ENCODE results near the gene CEP63.

DNA sequence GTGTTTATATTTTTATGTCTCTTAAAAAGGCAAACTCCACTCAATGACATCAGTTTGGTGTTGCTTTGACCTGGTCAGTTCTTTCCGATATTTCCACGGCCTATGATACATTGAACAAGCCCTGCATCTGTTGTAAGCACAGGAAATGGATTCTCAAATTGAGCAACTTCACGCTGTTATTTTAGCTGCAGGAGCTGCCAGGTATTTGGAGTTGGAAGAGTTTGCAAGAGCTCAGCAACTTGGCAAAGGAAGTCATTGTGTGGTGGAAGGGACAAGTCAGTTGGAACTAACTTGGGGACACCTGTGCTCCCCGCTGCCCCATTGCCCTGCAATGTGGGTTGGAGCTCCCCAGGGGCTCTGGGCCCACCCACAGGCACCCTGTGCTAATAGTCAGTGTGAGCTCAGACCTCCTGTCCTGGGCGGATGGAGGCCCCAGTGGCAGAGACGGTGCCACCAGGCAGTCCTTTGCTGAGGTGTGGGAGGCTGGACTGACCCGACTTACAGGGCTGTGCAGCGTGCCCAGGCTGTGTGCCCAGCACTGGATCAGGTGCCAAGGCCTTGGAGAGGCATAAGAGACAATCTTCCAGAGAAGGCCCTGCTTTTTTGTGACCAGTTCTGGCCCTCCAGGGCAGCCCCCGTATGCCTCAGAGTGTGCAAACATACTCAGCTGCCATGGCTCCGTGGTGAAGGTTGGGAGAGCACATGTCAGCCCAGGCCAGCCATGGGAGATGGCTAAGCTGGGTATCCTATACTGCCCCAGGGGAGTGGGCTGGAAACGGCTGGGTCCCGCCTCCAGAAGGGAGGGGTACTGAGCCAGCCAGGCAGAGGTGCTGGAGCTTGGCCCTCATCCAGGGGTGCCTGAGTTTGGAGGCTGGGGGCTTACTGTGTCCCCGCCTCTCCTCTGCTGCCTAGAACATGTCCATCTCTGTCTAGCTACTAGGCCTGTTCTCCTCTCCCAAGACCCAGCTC is 121.5 kb downstream of the CEP63 start:
- TF ChIP-seq EZH2 (IDR thresholded peaks at IDR 0.05; ENCODE audit: borderline replicate concordance, insufficient read depth, low read length, poor library complexity, severe bottlenecking) = no peak
- no peak for TF ChIP-seq CTCF (IDR thresholded peaks at IDR 0.05; ENCODE audit: poor library complexity, severe bottlenecking)
- TF ChIP-seq MXI1 (conservative IDR thresholded peaks at IDR 0.05; ENCODE audit: poor library complexity, severe bottlenecking) = no peak
- TF ChIP-seq EP300 (conservative IDR thresholded peaks at IDR 0.05; ENCODE audit: poor library complexity, severe bottlenecking) = no peak
- no peak for TF ChIP-seq POLR2AphosphoS5 (IDR thresholded peaks at IDR 0.05)
- no peak for TF ChIP-seq RAD21 (conservative IDR thresholded peaks at IDR 0.05)
